ENCODE data around the gene TAF15.
A peak's percentile ranks its signal among the peaks of the same experiment; 100 is the strongest.

Gene TAF15

DNA sequence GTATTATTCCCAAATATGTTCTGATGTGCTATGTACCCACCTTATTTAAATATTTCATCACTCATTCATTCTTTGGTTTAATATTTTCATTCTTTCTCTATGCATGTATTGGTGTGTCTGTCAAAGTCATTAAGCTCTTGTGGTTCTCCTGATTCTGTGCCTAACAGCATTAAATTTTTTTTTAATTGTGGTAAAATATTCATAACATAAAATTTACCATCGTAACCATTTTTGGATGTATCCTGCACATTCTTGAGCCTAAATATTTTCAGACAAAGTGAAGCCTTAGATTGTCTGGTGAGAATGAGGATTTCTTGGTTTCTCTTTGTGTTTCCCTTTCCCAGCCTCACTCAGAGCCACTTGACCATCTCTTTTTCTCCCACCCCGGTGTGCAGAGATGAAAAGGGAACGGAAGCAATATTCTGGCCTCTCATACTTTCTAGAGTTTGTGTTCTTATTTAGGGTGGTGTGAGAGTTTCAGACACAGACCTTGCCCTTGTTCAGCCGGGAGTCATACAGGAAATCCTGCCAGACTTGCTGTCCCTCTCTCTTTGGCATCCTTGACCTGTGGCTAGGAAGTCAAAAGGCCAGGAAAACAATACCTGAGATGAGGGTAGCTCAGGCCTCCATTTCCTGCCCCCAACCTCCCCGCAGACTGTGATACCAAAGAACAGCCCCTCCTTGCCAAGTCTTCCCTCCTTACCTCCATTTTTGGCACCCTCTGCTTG lies 66.0 kb downstream of the TAF15 start:
- no peak for DNase-seq

DNA sequence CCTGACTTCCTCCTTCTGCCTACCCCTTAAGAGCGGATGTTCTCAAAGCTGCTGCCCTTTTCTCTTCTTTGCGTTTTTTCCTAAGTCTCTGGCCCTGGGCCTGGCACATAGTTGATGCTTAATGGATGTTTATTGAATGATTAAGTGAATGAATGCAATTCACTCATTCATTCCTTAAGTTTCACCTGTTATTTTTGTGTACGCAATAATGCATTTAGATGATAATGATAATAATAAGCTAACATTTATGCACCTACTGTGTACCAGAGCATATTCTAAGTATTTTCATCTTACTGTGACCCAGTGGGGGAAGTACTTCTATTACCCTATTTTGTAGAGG lies 66.5 kb downstream of the TAF15 start:
- DNase-seq: no peak

DNA sequence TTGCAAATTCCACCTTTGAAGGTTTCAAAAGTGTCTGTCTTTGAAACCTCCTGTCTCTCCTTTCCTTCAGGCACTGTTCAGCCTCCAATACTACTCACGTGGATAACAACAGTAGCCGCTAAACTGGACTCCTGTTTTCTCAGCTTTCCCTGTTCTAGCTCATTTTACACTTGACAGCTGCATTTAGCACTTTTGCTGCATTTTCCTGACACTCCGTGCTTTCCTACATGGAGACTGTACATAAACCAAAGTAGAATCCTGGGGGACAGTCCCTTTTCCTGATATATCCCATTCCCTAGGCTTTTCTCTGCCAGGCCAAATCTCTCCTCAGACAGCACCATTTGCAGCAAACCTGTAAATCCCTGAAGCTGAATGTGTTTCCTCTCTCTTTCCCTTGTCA lies 67.2 kb downstream of the TAF15 start:
- DNase-seq: no peak

DNA sequence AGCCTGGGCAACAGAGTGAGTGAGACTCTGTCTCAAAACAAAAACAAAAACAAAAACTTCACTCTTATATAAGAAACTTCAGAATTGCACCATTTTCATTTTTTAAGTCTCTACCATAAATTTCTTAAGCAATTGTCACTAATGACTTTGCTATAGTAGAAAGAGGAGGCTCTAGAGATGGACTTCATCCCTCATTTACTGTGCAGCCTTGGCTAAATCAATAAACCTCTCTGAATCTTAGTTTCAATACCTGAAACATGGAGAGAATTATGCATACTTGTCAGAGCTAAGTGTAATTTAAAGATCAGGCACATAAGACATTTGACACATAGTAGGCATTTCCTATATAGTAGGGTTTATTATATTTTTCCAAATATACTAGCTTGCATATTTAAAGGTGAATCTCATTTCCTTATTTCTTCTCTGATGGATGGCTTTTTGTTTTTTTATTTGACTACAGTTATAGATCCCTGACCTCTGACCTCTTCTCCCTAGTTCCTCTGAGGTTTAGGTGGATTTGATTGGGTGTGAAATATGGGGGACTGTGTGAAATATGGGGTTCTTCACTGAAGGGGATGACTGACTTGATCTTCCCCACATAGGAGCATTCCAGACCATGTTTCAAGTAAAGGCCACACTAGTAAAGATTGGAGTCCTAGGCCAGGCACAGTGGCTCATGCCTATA lies 68.2 kb downstream of the TAF15 start:
- no peak for DNase-seq

DNA sequence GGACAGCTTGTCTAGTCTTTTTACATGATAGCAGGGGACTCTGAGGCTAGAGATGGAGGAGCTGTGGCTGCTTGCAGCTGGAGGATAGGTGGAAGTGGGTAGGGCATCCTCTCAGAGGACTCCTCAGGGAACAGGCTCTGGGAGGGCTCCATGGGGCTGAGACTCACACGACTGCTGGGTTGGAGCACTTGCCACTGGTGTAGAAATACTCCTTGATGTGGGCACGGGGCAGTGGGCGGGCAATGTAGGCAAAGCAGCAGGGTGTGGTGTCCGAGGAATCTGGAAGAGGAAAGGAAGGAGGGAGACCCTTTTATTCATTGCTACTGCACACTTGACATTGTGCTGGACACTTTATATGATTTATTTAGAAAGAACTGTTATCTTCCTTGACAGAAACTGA lies 69.1 kb downstream of the TAF15 start:
- no peak for DNase-seq

DNA sequence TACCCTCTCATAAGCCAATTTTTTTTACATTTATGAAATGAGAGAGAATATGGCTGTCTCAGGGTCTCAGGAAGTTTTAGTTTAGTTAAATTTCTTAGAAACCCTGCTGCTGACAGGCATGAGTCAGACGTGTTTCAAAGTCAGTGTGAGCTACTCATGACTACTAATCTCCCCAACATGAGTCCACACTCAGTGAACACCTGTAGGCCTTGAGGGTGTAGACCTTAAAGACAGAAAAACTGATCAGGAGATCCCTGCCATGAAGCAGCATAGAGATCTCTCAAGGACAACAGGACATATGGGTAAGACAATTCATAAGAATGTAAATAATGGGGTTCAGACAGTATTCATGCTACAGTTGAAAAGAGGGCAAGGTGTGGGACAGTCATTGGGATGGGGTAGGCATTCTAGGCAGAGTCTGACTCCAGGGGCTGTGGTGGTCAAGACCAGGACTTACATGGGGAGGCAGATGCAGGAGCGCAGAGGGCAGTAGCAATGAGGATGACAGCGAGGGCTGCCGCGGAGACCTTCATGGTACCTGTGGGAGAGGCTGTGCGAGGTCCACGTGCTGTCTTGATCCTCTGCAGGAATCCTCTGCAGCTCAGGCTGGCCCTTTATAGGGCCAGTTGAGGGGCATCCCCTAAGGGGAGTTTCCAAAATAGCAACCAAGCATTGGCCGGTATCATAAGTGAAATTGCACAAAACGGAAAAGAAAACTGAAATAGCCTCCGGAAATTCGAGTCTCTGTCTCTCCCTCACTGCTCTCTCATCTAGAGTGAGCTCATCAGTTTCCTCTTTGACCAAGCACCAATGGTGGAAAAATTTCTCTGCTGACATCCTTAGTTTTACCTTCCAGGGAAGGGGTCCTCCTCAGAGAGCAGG lies 70.7 kb downstream of the TAF15 start, which contains the start of gene CCL5:
Gene CCL5 (minus strand): TSS at position 588 of the 882 bp plus-strand sequence.
- DNase-seq: peak; percentile 32

DNA sequence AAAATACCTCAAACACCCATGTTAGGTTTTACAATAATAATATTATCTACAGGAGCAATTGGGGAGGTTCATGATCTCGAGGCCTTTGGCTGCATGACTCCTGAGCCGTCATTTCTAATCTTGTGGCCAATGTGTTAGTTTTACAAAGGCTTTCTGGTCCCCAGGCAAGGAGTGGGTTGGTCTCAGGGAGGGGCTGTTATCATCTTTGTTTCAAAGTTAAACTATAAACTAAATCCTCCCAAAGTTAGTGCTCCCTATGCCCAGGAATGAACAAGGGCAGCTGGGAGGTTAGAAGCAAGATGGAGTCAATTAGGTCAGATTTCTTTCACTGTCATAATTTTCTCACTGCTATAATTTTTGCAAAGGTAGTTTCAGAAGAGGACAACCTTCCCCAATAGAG lies 80.0 kb downstream of the TAF15 start:
- DNase-seq: no peak

DNA sequence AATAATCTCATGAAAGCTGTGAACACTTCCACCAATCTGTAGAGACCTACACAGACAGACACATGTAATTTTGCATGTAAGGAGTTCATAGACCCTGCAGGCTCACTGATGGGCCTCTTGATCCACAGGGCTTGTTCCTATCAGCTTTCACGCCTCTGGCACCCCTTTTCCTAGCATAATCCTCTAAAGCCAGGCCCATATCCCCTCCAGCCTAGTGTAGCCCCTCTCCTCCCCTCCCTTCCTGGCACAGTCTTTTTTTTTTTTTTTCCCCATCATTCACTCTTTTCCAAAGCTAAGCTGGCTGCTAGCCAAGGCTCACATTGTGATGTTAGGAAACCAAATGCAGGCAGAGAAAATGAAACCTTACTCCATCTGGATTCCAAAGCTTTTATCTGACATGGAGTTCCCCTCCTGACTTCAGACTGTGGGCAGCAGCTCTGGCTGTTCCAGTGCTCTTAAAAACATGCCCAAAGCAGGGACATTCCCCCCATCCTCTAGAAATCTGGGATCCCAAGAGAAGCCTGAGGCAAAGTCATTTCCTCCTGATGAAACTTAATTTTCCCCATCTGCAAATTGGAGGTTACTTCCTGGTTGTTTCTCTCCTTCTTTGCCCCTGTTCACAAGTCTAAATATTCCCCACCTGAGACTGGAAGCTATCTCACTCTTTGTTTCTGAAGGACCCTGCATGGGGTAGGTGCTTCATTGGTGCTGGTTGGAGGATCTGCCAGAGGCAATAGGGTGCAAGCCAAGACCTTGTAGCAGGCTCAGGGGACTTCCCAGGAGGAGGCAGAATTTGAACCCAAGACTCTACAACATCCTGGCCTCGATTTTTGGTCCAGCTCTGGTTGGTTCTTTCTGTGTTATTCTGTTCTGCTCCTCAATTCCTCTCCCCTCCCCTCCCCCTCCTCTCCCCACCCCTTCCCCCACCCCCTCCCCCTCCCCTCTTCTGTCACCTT lies 80.8 kb downstream of the TAF15 start:
- DNase-seq: peak; percentile 31

DNA sequence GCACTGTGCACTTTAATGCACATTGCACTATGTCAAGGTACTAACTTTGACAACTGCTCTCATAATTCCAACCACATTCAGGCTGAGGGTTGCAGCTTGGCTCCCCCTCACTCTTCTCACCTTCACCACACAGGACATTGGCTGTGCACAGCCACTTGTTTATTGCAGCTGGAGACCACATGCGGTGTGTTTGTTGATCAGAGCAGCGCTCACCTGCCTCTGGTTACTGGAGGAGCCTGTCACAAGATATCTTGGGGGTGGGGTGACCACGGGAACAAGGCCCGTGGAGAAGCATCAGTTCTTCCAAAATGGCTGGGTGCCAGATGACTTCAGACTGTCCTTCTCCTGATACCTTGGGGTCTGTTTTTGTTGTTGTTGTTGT lies 81.5 kb downstream of the TAF15 start:
- DNase-seq: no peak

DNA sequence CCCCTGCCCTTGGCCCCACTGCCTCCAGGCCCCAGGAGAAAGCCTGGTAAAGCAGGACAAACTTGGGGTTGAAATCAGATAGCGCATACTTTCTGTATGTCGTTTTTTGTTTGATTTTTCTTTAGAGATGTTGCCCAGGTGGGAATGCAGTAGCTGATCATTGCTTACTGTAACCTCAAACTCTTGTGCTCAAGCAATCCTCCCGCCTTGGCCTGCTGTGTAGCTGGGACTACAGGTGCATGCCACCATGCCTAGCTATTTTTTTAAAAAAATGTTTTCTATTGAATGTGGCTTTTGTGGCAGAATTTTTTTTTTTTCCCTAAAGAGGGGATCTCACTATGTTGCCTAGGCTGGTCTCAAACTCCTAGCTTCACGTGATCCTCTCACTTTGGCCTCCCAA lies 82.0 kb downstream of the TAF15 start:
- DNase-seq: no peak

DNA sequence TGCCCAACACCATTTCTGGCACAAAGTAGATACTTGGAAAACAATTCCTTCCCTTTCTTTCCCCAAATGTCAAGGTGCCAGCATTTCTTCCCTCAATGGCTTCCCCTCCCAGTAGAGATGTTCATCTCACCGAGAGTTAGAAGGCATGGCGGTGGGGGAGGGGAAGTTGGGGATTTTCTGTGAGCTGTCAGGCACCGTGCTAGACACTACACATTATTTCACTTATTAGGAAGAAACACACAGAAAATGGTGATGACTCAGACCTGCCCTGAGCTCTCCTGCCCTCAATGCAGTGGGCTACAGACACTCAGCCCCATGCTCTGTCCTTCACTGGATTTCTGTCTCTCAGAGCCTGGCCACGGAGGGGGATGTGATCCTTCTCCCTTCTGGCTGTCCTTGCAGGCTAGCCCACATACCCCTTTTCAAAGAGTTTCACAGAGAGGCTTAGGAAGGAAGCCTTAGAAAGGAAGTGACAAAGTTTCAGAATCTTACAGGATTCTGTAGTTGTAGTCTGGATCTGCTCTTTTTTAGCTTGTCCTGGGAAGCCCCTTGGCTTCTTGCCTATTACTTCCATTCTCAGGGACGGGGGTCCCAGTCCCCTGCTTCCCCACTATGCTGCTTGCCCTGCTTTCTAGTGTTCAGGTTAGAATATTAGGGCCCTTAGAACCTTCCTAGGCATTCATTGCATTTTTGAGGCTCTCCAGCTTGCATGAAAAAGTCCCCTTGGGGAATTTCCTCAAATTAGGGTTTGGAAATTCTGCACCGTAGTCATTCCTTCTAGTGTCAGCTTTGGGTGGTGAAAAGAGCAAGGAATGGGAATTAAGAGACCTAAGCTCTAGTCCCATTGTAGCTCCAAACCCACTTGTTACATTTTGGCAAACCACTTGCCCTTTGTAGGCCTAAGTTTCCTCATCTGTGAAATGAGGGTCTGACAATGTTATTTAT lies 83.1 kb downstream of the TAF15 start:
- DNase-seq: no peak

DNA sequence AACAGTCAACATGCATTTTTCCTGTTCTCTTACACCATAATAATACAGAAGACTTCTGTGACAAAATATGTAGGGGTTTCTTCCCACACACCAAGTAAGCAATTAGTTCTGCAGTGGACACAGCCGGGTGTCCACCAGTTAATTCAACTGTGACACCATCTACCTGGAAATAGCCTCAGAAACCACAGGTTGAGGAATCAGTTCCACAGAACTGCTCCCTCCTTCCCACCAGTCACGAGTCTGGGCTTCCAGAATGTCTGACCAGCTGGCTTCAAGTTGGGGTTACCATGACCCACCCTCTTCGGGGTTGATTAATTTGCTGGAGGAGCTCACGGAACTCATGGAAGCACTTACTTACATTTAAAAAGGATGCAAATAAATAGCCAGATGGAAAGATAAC lies 84.5 kb downstream of the TAF15 start:
- DNase-seq: no peak

DNA sequence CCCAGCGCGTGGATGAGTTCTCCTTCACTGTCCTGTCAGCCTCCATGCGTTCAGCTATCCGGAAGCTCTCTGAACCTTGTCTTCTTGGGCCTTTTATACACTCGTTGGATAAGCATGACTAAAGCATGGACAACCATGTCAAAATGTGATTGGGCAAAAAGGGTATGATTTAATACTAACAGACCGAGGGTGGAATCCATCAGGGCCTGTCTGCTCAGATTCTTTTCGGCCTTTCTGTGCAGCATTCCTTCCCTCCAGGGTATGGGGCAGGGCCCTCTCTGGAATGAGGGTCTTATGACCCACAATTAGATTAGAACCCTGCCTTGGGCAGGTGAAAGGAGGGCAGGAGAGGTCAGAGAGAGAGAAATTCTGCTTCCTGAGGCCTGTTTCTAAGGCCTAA lies 84.9 kb downstream of the TAF15 start:
- no peak for DNase-seq

DNA sequence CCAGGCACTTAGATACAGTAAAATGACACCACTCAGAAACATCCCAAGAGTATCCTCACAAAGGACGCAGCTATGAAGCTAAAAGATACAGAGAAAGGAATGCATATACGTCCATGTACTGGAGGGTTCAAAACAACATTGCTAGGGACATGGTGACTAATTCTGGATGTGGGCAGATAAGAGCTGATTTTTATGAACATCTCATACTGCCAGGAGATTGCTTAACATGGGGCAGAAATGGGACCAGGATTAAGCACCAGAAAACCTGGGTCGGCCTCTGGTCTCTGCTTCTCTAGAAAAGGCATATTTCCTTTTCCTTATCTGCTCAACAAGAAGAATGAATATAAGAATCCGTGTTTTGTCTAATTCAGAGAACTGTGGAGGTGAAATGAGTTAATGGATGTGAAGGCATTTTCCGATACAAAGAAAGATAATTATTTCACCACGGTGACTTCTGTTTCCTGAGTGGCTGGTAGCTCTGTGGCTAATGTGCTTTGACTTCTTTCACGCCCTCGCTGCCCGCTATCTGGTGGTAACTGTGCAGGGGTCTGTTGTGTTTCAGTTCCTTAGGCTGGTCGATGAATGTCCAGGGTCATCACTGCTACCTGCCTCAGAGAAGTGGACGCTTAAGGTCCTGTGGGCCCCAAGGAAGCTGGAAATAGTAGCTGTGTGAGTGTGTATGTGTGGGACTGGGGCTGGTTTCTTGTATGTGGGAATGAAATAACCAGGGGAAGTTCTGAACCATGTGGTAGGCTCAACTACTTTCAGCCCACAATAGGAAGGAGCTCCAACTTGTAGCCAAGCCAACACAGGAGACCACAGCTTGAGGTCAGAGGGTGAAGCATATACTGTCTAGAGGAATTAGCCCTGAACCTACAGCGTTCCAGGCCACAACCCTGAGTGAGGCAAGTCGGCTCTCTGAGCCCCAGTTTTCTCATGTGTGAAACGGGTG lies 86.6 kb downstream of the TAF15 start:
- peak; percentile 18 for DNase-seq

Data from OCI-M1 (cell line).